CD4-positive, alpha-beta T cell treated with Interleukin-10 for 1 hour (primary cell): ENCODE results near the gene ITGA6.
"Not testable (repeated sequence)": the region's sequence is repeated elsewhere in the genome, so short reads cannot be mapped to it uniquely, and the experiment has no call there.

Source experiments
- DNase-seq: peaks from one replicate; pipeline ENCODE4 v3.0.0-alpha.2; 2020

Gene ITGA6

DNA sequence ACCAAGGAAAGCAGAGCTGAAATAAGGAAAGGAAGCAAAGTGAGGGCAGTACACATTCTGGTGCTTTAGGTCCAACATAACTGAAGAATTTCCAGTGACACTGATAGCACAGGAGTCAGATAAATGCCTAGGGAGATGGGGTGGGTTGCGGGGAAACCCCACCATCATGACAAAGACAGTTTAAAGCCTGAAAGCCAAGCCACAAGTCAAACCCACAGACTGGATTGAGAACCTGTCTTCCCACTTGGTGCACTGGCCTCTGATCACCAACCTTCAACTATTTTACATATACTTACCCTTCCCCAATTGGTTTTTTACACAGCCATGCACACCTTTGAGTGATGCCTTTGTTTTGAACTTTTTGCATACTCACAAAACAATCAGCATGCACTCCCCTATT, 106.3 kb downstream of the ITGA6 start:
- no peak for DNase-seq

GRCh38 chr2:172535119-172535518, 107.7 kb downstream of the ITGA6 start:
- no peak for DNase-seq

GRCh38 chr2:172537851-172538250, 110.5 kb downstream of the ITGA6 start:
- DNase-seq: not testable (repeated sequence)

- no peak for DNase-seq
Measured at GRCh38 chr2:172539767-172540166, 112.4 kb downstream of the ITGA6 start.

GRCh38 chr2:172540421-172540820, 113.0 kb downstream of the ITGA6 start:
- no peak for DNase-seq

DNA sequence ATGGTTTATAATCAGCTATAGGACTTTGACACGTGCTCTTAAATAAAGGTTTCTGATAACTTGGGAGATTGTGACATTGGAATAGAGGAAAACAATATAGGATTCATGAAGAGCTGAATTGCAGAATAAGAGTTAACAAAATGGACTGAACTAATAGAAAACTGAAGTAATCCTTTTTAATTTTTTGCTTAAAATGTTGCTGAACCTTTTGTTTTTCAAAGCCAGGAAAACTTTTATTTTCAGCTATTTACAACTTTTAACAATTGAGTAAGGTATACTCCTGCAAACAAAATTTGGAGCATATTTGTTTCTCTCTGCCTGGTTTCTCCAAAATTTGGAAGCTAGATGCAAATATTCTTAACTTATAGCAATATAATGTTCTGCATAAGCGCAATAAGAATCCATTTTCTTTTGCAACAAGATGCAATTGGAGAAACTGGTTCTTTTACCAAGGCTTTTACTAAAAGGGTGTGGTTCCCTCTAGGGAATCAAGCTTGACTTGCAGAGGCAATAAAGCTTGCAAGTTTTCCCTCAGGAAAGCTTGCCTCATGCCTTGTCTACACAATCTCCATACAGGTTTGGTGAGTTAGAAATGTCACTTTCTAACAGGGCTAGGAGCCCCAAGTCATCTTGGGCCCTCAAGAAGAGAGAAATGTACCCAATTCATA, 118.2 kb downstream of the ITGA6 start:
- DNase-seq: no peak

- DNase-seq: no peak
Measured at GRCh38 chr2:172549131-172549530, 121.7 kb downstream of the ITGA6 start.

DNA sequence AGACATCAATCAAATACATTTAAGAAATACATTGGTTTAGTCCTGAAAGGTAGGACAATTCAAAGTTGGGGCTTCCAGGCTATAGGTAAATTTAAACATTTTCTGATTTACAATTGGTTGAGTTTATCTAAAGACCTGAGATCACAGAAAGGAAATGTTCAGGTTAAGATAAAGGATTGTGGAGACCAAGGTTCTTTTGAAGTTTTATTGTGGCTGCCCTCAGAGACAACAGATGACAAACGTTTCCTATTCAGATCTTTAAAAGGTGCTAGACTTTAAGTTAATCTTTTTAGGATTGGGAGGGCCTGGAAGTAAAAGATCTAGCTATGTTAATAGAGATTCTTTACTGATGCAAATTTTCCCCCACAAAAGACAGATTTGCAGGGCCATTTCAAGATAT, 122.4 kb downstream of the ITGA6 start:
- peak; percentile 44 for DNase-seq

DNA sequence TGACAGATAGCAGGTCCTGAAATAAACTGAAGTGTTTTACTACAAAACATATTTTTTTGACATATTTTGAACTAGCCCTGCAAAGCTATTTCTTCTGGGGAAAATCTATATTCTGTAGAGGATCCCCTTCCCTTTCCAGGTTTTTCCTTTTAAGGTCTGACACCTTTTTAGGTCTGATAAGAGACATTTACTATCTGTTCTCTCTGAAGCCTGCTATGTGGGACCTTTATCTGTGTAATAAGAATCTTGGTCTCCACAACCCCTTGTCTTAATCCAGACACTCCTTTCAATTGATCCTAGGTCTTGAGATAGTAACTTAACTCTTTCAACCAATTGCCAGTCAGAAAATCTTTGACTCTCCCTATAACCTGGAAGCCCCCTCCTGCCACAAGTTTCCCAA, 123.0 kb downstream of the ITGA6 start:
- no peak for DNase-seq

GRCh38 chr2:172551271-172551670, 123.9 kb downstream of the ITGA6 start:
- DNase-seq: no peak

DNA sequence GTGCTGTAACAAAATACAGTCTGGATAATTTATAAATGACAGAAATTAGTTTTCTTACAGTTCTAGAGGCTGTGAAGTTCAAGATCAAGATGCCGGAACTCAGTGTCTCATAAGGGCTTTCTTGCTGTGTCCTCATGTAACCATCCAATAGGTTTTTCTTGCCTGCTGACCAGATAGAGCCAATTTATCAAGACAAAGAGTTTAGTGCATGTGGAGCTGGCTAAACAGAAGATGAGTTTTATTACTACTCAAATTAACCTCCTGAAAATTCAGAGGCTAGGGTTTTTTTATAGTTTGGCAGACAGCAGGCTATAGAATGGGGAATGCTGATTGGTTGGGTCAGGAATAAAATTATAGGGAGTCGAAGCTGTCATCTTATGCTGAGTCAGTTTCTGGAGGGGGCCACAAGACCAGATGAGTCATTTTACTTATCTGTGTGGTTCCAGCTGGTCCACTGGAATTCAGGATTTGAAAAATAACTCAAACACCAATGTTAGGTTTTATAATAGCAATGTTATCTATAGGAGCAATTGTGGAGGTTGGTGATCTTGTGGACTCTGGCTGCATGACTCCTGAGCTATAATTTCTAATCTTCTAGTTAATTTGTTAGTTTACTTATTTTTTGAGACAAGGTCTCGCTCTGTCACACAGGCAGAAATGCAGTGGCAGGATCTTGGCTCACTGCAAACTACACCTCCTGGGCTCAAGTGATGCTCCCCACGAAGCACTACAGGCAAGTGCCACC, 125.3 kb downstream of the ITGA6 start:
- no peak for DNase-seq

DNA sequence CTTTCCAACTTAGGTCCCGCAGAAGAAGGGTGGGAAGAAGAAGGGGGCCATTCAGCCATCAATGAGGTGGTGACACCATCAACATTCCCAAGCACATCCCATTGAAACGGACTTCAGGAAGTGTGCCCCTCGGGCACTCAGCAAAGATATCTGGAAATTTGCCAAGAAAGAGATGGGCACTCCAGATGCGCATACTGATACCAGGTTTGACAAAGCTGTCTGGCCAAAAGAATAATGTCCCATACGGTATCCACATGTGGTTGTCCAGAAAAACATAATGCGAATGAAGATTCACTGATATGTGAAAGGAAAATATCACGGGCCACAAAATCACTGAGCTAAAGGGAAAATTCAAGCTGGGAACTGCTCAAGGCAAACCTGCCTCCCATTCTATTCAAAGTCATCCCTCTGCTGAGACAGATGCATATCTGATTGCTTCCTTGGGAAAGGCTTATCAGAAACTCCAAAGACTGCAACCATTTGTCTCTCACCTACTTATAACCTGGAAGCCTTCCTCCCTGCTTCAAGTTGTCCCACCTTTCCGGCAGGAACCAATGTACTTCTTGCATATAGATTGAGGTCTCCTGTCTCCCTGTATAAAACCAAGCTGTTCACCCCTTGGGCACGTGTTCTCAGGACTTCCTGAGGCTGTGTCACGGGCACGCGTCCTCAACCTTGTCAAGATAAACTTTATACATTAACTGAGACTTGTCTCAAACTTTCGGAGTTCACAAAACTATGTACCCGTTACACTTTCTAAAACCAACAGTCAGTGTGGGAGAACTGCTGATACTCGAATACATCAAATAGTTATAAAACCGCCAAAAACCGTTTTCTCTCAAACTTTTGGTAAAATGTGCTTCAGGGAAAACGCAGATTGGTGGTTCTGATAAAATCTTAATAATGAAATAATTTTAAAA, 127.2 kb downstream of the ITGA6 start:
- DNase-seq: no peak

- no peak for DNase-seq
Measured at GRCh38 chr2:172555272-172555521, 127.8 kb downstream of the ITGA6 start.
